Progenitor cell of endocrine pancreas (in vitro differentiated cells): ENCODE data around the gene SLC22A31. TPM values are rescaled to one million over a fixed set of nuclear protein-coding genes. Genes with fewer than 3 reads are reported as not detected.

Source experiments
- DNase-seq: peaks from one replicate; pipeline ENCODE4 v3.0.0; 2021; ENCODE audit warnings: low spot score; ENCODE audit not compliant: unreplicated experiment
- H3K27ac Mint-ChIP-seq: 2 replicates; pipeline ENCODE4 v1.8.0; 2021; ENCODE audit warnings: mild to moderate bottlenecking, moderate library complexity, mixed read lengths
- H3K27me3 Mint-ChIP-seq: 2 replicates; pipeline ENCODE4 v1.8.0; 2021; ENCODE audit warnings: mixed read lengths
- H3K36me3 Mint-ChIP-seq: 2 replicates; pipeline ENCODE4 v1.8.0; 2022; ENCODE audit warnings: mixed read lengths; ENCODE audit not compliant: insufficient read depth
- H3K4me1 Mint-ChIP-seq: 2 replicates; pipeline ENCODE4 v1.8.0; 2021; ENCODE audit warnings: low read depth, mixed read lengths
- H3K4me3 Mint-ChIP-seq: 2 replicates; pipeline ENCODE4 v1.8.0; 2021; ENCODE audit warnings: low read depth, mild to moderate bottlenecking, moderate library complexity, mixed read lengths
- H3K9me3 Mint-ChIP-seq: 2 replicates; pipeline ENCODE4 v1.8.0; 2021; ENCODE audit warnings: low read depth, mixed read lengths
- total RNA-seq: library from RNA; stranded (reverse); gene quantifications from 2 replicates; pipeline ENCODE4 v1.2.1, GENCODE V29; 2021
- TF ChIP-seq, protein P1 (sequence below): fragments of 200-600 bp; sonication (generic); IDR thresholded peaks from one replicate; pipeline ENCODE4 v1.5.0; 2021; ENCODE audit warnings: antibody characterized with exemption, mild to moderate bottlenecking; ENCODE audit not compliant: unreplicated experiment

The SLC22A31 gene
- total RNA-seq, 1 donor from 2014 or later, result 6.9 TPM

DNA sequence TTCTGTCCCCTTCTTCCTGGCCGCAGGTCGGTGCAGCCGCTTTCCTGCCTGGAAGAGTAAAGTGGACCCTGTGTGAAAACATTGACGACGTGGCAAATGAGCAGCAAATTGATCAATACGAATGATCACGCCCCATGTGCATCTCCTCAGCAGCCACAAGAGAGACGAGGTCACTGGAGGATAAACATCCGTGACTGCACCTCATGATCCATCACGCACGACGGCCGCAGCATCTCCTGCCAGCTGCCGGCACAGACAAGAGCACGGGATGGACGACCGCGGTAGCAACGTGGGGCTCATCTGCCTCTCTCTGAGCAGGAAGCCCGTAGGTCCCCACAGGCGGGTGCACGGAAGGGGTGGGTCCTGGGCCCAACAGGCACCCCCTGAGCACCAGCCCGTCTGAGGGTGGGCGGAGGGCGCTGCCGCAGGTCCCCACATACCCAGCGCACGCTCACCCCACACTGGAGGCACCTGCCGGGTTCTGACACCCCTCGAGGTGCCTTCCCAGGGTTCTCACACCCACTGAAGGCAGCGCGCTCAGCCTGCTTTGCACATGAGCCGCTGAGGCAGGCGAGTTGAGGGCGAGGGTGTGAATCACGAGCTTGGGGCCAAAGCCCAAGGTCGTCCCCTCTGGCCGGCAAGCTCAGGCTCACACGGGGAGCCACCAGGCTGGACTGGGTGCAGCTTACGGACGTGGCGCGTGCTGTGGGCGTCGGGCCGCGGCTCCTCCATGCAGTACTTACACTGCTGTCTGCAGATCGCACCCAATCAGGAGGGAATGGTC lies 41.1 kb downstream of the SLC22A31 start:
- peaks cover 5% of the 10 kb centered on the region for H3K27me3 Mint-ChIP-seq
- H3K27ac Mint-ChIP-seq, result peak overlapping the region; percentile 41
- H3K4me1 Mint-ChIP-seq, result peaks cover 2% of the 10 kb centered on the region
- no peaks in the 10 kb centered on the region for H3K9me3 Mint-ChIP-seq
- DNase-seq, result no peak
- H3K36me3 Mint-ChIP-seq, result no peaks in the 10 kb centered on the region
- TF ChIP-seq, protein P1, sequence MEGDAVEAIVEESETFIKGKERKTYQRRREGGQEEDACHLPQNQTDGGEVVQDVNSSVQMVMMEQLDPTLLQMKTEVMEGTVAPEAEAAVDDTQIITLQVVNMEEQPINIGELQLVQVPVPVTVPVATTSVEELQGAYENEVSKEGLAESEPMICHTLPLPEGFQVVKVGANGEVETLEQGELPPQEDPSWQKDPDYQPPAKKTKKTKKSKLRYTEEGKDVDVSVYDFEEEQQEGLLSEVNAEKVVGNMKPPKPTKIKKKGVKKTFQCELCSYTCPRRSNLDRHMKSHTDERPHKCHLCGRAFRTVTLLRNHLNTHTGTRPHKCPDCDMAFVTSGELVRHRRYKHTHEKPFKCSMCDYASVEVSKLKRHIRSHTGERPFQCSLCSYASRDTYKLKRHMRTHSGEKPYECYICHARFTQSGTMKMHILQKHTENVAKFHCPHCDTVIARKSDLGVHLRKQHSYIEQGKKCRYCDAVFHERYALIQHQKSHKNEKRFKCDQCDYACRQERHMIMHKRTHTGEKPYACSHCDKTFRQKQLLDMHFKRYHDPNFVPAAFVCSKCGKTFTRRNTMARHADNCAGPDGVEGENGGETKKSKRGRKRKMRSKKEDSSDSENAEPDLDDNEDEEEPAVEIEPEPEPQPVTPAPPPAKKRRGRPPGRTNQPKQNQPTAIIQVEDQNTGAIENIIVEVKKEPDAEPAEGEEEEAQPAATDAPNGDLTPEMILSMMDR, result no peak
- H3K4me3 Mint-ChIP-seq, result no peak overlapping the region

DNA sequence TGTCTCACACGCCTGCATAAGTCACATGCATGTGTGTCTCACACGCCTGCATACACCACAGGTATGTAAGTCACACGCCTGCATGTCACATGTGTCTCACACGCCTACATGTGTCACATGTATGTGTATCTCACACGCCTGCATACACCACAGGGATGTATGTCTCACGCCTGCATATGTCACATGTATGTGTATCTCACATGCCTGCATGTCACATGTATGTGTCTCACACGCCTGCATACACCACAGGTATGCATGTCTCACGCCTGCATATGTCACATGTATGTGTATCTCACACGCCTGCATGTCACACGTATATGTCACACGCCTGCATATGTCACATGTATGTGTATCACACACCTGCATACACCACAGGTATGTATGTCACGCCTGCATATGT lies 42.6 kb downstream of the SLC22A31 start:
- Mint-ChIP-seq H3K27ac (no peak overlapping the region), H3K4me1 (no peaks in the 10 kb centered on the region), H3K27me3 (peaks cover 5% of the 10 kb centered on the region), H3K9me3 (no peaks in the 10 kb centered on the region), H3K4me3 (no peak overlapping the region), H3K36me3 (no peaks in the 10 kb centered on the region)
- TF ChIP-seq, protein P1, result no peak
- no peak for DNase-seq

DNA sequence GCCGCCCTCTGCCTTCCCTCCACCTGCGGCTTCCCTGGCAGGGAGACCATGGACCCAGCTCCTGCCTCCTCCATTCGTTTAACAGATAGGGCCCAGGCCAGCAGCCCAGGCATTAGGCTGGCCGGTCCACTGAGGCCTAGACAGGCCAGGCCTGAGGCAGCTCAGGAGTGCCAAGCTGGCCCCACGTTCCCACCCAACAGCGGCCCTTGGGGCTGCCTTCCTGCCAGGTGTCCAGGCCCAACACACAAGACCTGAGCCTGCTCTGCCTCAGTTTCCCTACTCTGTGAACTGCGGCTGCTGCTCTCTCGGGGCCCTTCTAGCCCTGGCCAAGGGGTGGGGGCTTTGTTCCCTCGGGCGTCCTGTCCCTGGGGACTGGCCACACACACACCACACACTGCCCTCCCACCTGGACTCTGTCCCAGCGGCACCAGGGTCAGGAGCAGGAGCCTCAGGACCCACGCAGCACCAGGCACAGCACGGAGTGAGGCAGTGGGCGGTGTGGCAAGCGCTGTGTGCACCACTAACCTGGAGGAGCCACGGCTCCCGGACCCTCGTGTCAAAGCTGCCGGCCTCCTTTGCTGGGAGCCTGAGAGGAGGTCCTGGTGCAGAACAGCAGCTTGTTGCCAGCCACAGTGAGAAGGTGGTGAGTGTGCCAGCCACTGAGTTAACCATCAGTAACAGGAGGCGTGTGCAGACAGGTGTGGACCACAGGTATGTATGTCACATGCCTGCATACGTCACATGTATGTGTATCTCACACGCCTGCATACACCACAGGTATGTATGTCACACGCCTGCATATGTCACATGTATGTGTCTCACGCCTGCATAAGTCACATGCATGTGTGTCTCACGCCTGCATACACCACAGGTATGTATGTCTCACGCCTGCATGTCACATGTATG lies 43.3 kb downstream of the SLC22A31 start:
- no peaks in the 10 kb centered on the region for H3K4me1 Mint-ChIP-seq
- TF ChIP-seq, protein P1, result no peak
- DNase-seq, result no peak
- no peaks in the 10 kb centered on the region for H3K9me3 Mint-ChIP-seq
- no peaks in the 10 kb centered on the region for H3K36me3 Mint-ChIP-seq
- H3K27me3 Mint-ChIP-seq, result peaks cover 3% of the 10 kb centered on the region
- H3K4me3 Mint-ChIP-seq, result no peak overlapping the region
- H3K27ac Mint-ChIP-seq, result no peak overlapping the region

DNA sequence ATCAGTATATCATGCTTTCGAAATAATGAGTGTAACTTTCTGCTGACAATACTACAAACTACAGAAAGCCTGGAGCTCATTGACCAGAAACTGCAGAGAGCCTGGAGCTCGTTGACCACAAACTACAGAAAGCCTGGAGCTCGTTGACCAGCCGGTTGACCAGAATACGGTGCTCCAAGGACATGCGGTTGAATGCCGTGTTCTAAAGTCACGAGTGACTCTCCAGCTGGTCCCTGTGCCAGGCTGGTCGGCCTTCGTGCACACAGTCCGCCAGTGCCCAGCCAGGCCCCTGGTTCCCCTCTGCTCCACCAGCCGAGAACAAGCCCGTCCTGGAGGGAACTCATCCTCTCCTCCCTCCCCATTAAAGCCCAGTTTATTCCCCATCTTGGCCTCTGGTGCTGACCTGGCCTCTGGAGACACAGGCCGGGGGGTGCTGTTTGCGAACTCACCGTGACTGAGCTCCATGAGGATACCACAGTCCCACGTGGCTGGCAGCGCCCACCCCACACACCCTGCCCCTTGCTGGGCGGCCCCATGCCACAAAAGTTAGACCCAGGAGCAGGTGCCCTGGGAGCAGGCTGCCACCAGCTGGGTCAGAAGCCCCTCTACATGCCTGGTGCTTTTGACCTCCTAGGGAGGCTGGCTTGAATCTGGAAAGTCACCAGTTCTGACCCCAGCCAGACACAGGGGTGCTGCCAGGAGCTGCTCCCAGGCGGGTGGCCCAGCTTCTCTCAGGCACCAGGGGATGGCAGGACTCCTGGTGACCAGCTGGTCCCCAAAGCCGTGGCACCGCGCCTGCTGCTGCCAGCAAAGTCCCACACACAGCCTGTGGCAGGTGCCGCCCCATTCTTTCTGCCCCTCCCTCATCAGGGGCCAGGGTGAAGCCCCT lies 44.2 kb downstream of the SLC22A31 start:
- Mint-ChIP-seq H3K27ac (no peak overlapping the region), H3K9me3 (no peaks in the 10 kb centered on the region), H3K36me3 (peaks cover 5% of the 10 kb centered on the region), H3K27me3 (no peaks in the 10 kb centered on the region), H3K4me3 (no peak overlapping the region), H3K4me1 (no peaks in the 10 kb centered on the region)
- TF ChIP-seq, protein P1, result no peak
- DNase-seq, result no peak
